Activated T-cell treated with anti-CD3 and anti-CD28 coated beads, Interleukin-2, amount 50 U/mL, for 4 hours (primary cell): ENCODE measurements around the gene MLX. TPM values are rescaled to one million over a fixed set of nuclear protein-coding genes. Genes with fewer than 3 reads are reported as not detected.

Experiments used
- ATAC-seq, 2 donors: fragments of 200-7000 bp; cut with Tn5 transposase; one replicate each; pipeline ENCODE4 v1.10.0; 2021
- DNase-seq: peaks from one replicate; pipeline ENCODE4 v3.0.0-alpha.2; 2020
- H3K27me3 Mint-ChIP-seq: one replicate; pipeline ENCODE4 v1.8.0; 2021; ENCODE audit warnings: low read depth, mixed read lengths
- H3K36me3 Mint-ChIP-seq: one replicate; pipeline ENCODE4 v1.8.0; 2022; ENCODE audit warnings: mixed read lengths; ENCODE audit not compliant: insufficient read depth
- H3K4me1 Mint-ChIP-seq: one replicate; pipeline ENCODE4 v1.8.0; 2021; ENCODE audit warnings: low read depth, mixed read lengths
- H3K4me3 Mint-ChIP-seq: one replicate; pipeline ENCODE4 v1.8.0; 2021; ENCODE audit warnings: mild to moderate bottlenecking, moderate library complexity, mixed read lengths
- H3K9me3 Mint-ChIP-seq: one replicate; pipeline ENCODE4 v1.8.0; 2021; ENCODE audit warnings: mixed read lengths
- total RNA-seq, 3 donors: library from RNA; stranded (reverse); gene quantifications; one replicate each; pipeline ENCODE4 v1.2.1, GENCODE V29; 2021

MLX gene
- total RNA-seq, 3 donors from 2014 or later = 69.3 to 90.1 (median 77.7) TPM

DNA sequence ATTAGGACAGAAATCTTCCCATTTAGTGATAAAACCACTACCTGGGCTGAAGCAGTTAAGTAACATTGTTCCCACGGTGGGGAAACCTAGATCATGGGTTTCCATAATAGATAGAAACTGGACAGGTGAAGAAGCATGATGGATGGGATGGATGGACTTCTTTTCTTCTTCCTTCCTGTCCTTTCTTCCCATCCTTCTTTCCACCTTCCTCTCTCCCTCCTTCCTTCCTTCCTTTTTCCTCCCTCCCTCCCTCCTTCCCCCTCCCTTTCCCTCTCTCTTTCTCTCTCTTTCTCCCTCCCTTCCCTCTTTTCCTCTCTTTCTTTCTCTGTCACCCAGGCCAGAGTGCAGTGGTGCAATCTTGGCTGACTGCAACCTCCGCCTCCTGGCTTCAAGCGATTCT lies 7.6 kb downstream of the MLX start:
- peaks cover 18% of the 10 kb centered on the region for H3K4me1 Mint-ChIP-seq

DNA sequence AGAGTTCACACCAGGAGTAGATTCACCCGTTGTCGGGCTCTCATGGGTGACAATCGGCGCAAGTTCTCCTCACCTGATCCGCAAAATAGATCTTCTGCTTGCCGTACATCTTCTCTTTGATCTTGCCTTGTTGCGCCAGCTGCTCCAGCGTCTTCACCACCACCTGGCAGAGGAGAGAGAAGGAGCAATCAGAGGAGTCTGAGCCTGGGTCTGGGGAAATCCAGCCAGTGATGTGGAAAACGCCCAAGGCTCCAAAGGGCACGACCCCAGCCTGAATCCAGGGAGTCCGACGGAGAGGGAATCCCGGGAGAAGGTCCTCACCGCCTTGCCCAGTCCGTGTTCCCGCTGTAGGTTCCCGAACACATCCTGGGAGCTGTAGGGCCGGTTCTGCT lies 10.2 kb downstream of the MLX start:
- peak overlapping the region; percentile 98 for H3K4me3 Mint-ChIP-seq
- H3K36me3 Mint-ChIP-seq = peaks cover 21% of the 10 kb centered on the region
- no peaks in the 10 kb centered on the region for H3K27me3 Mint-ChIP-seq
- no peaks in the 10 kb centered on the region for H3K9me3 Mint-ChIP-seq
- DNase-seq (no peak), ATAC-seq (peak; percentile 7 to 21)
- peaks cover 21% of the 10 kb centered on the region for H3K4me1 Mint-ChIP-seq

More for the DNA sequence above, 7.6 kb downstream of the MLX start:
- Mint-ChIP-seq H3K36me3 (peaks cover 25% of the 10 kb centered on the region), H3K27me3 (no peaks in the 10 kb centered on the region), H3K4me3 (no peak overlapping the region), H3K9me3 (no peaks in the 10 kb centered on the region)
- DNase-seq (no peak), ATAC-seq (no peak)

DNA sequence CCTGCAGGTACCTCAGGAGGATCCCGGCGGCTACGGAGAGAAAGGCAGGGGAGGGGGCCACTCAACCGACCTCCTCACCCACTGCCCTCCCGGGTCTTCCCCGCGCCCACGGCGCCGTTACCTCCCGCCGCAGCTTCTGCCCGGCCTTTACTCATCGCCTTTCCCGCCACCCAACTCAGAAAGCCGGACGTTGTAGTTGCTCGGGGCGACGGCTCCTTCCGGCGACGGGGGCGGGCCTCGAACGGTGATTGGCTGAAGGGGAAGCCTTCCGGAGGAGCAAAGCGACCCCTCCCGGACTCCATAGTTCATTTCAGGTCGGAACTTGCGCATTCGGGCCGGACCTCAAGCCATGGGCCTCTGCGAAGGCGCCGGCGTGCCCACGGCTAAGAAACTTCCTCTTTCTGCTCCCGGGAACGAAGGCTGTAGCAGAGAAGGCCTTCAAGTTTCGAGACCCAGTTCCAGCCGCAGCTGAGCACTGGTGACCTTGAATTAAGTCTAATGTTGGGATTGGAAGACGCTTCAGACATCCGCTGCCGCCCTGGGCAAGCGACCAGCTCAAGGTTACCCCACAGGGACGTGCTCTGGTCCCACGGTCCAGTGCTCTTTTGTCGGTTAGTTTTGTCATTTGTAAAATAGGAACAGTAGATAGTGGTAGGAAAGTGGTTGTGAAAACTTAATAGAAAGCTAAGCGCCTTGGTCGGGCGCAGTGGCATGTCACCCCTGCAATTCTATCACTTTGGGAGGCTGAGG lies 10.8 kb downstream of the MLX start, which contains the start of gene PSMC3IP:
Gene PSMC3IP, minus strand, starts transcription at position 198 of the 750 bp plus-strand sequence. Its CDS starts 43 bp downstream, at position 155.
- Mint-ChIP-seq H3K4me3 (peak within 1 kb of the TSS; percentile 98), H3K9me3 (no peaks in the 10 kb centered on the region), H3K27me3 (no peaks in the 10 kb centered on the region), H3K36me3 (peaks cover 20% of the 10 kb centered on the region), H3K4me1 (peaks cover 21% of the 10 kb centered on the region)
- ATAC-seq (peak; percentile 95 to 96), DNase-seq (peak; percentile 88)

- DNase-seq (peak; percentile 69), ATAC-seq (peak; percentile 33 to 39)
- H3K4me1 Mint-ChIP-seq = peaks cover 21% of the 10 kb centered on the region
- H3K27me3 Mint-ChIP-seq = no peaks in the 10 kb centered on the region
- peak overlapping the region; percentile 98 for H3K4me3 Mint-ChIP-seq
- H3K9me3 Mint-ChIP-seq = no peaks in the 10 kb centered on the region
- H3K36me3 Mint-ChIP-seq = peaks cover 21% of the 10 kb centered on the region
These were observed 11.5 kb downstream of the MLX start for GRCh38 chr17:42578282-42578869.

- Mint-ChIP-seq H3K36me3 (peaks cover 20% of the 10 kb centered on the region), H3K4me1 (peaks cover 19% of the 10 kb centered on the region), H3K9me3 (no peaks in the 10 kb centered on the region), H3K27me3 (no peaks in the 10 kb centered on the region), H3K4me3 (peak overlapping the region; percentile 55)
- ATAC-seq = no peak
- DNase-seq = no peak
These were observed 13.1 kb downstream of the MLX start for GRCh38 chr17:42579794-42580551.

- no peaks in the 10 kb centered on the region for H3K27me3 Mint-ChIP-seq
- no peak overlapping the region for H3K4me3 Mint-ChIP-seq
- H3K4me1 Mint-ChIP-seq = peaks cover 12% of the 10 kb centered on the region
- ATAC-seq = no peak
- H3K9me3 Mint-ChIP-seq = no peaks in the 10 kb centered on the region
- DNase-seq = no peak
- H3K36me3 Mint-ChIP-seq = peaks cover 27% of the 10 kb centered on the region
These were observed 14.9 kb downstream of the MLX start for GRCh38 chr17:42581744-42582270.

GRCh38 chr17:42584880-42585279 lies 18.0 kb downstream of the MLX start:
- Mint-ChIP-seq H3K4me1 (no peaks in the 10 kb centered on the region), H3K27me3 (no peaks in the 10 kb centered on the region), H3K4me3 (no peak overlapping the region), H3K9me3 (no peaks in the 10 kb centered on the region), H3K36me3 (peaks cover 29% of the 10 kb centered on the region)
- no peak for DNase-seq
- ATAC-seq = no peak

- no peak overlapping the region for H3K4me3 Mint-ChIP-seq
- DNase-seq (no peak), ATAC-seq (no peak)
- H3K27me3 Mint-ChIP-seq = no peaks in the 10 kb centered on the region
- H3K36me3 Mint-ChIP-seq = peaks cover 29% of the 10 kb centered on the region
- no peaks in the 10 kb centered on the region for H3K4me1 Mint-ChIP-seq
- no peaks in the 10 kb centered on the region for H3K9me3 Mint-ChIP-seq
These were observed 18.5 kb downstream of the MLX start for GRCh38 chr17:42585353-42585752.

DNA sequence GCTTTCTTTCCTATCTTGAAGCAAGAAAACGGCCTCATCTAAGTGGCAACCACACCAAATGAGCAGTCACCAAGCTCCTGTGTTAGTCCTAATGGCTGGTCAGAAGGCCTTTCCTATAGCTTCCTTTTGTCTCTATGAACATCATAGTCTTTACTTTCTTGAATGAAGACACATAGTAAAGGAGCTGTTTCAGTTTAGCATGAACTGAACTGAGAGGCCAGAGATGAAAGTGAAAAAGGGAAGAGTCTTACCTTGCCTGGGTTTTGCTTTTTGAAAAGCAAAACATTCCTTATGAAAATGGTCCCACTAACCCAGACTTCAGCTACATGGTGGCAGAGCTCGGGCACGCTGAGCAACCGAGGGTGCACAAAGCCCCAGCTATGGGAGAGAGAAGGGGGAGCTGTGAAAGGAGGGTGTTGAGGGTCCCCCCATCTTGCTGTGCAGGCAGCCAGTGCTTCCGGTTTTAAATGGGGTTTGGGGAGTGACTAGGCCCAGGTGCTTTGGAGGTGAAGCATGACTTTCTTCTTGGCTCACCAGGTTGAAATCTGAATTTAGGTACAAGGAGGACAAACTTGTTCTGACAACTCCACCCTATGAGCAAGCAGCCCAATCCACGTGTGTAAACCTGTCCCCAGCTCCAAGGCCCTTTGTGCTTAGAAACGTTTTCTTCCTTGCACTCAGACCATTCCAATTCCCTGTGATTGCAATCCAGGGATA lies 19.8 kb downstream of the MLX start:
- peaks cover 30% of the 10 kb centered on the region for H3K36me3 Mint-ChIP-seq
- DNase-seq = no peak
- no peaks in the 10 kb centered on the region for H3K4me1 Mint-ChIP-seq
- H3K27me3 Mint-ChIP-seq = no peaks in the 10 kb centered on the region
- no peak for ATAC-seq
- no peaks in the 10 kb centered on the region for H3K9me3 Mint-ChIP-seq
- no peak overlapping the region for H3K4me3 Mint-ChIP-seq

- Mint-ChIP-seq H3K4me1 (peaks cover 3% of the 10 kb centered on the region), H3K36me3 (peaks cover 20% of the 10 kb centered on the region), H3K9me3 (no peaks in the 10 kb centered on the region)
These were observed 24.0 kb downstream of the MLX start for GRCh38 chr17:42590886-42591285.

GRCh38 chr17:42591411-42591810 lies 24.5 kb downstream of the MLX start:
- Mint-ChIP-seq H3K4me3 (no peak overlapping the region), H3K36me3 (peaks cover 21% of the 10 kb centered on the region), H3K9me3 (no peaks in the 10 kb centered on the region), H3K4me1 (peaks cover 5% of the 10 kb centered on the region), H3K27me3 (no peaks in the 10 kb centered on the region)
- ATAC-seq (no peak), DNase-seq (no peak)

More at GRCh38 chr17:42590886-42591285, 24.0 kb downstream of the MLX start:
- no peak overlapping the region for H3K4me3 Mint-ChIP-seq
- H3K27me3 Mint-ChIP-seq = no peaks in the 10 kb centered on the region
- ATAC-seq (no peak), DNase-seq (no peak)

- DNase-seq (no peak), ATAC-seq (no peak)
- Mint-ChIP-seq H3K4me3 (no peak overlapping the region), H3K27me3 (no peaks in the 10 kb centered on the region), H3K36me3 (peaks cover 18% of the 10 kb centered on the region), H3K4me1 (peaks cover 23% of the 10 kb centered on the region), H3K9me3 (no peaks in the 10 kb centered on the region)
These were observed 29.5 kb downstream of the MLX start for GRCh38 chr17:42596386-42596785.

DNA sequence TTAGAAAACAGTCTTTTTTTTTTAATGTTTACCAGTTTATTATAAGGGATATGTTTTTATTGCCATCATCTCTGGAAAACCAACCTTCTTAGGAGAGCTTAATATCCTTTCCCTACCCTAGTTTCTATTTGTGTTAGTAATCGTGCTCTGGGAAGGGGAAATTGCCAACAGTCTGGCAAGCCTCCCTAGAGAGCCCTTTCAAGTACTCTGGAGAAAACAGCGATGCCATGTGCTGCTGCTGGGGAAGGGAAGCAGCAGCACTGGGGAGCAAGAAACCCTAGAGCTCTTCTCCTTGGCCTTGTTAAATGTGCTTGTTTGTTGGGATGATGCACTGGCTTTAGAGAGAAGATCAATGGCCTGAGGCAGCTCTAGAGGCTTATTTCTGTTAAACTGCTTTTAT lies 32.0 kb downstream of the MLX start:
- no peaks in the 10 kb centered on the region for H3K9me3 Mint-ChIP-seq
- no peaks in the 10 kb centered on the region for H3K27me3 Mint-ChIP-seq
- DNase-seq = no peak
- no peak overlapping the region for H3K4me3 Mint-ChIP-seq
- peaks cover 17% of the 10 kb centered on the region for H3K36me3 Mint-ChIP-seq
- ATAC-seq = no peak
- H3K4me1 Mint-ChIP-seq = peaks cover 32% of the 10 kb centered on the region

DNA sequence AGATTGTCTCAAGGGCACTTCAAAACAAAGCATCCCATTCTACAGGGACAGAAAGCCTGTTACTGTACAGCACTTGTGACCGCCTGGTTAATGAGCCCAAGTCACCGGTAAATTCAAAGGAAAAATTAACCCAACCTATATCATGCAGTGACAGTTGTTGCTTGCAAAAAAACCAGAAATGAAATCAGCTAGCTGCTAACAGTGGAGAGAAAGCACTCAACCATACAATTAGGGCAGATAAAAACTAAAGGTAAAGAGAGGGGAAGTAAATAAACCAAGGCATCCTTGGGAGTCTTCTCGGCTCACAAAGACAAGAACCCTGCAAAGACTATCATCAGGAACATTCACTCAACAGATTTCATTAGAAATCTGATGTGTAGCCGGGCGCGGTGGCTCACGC lies 36.4 kb downstream of the MLX start:
- ATAC-seq (no peak), DNase-seq (no peak)
- no peaks in the 10 kb centered on the region for H3K27me3 Mint-ChIP-seq
- H3K36me3 Mint-ChIP-seq = peaks cover 17% of the 10 kb centered on the region
- no peak overlapping the region for H3K4me3 Mint-ChIP-seq
- peaks cover 68% of the 10 kb centered on the region for H3K4me1 Mint-ChIP-seq
- H3K9me3 Mint-ChIP-seq = no peaks in the 10 kb centered on the region
